ENCODE results near the gene APLP1.

Gene APLP1

GRCh38 chr19:35872180-35872579 lies 3.8 kb downstream of the APLP1 start:
- no peak overlapping the region for H3K4me3 ChIP-seq (ENCODE audit: low read depth, low read length)

GRCh38 chr19:35874392-35874930 lies 6.1 kb downstream of the APLP1 start:
- no peak overlapping the region for H3K4me3 ChIP-seq (ENCODE audit: low read depth, low read length)
- no peak for TF ChIP-seq CTCF (IDR thresholded peaks at IDR 0.05; ENCODE audit: borderline replicate concordance, insufficient read depth, low read depth, low read length)

More at GRCh38 chr19:35872180-35872579, 3.8 kb downstream of the APLP1 start:
- no peak for TF ChIP-seq CTCF (IDR thresholded peaks at IDR 0.05; ENCODE audit: borderline replicate concordance, insufficient read depth, low read depth, low read length)

- TF ChIP-seq CTCF (IDR thresholded peaks at IDR 0.05; ENCODE audit: borderline replicate concordance, insufficient read depth, low read depth, low read length), result no peak
- H3K4me3 ChIP-seq (ENCODE audit: low read depth, low read length), result no peak overlapping the region
These were observed 10.7 kb downstream of the APLP1 start for GRCh38 chr19:35879068-35879467.

- no peak overlapping the region for H3K4me3 ChIP-seq (ENCODE audit: low read depth, low read length)
- no peak for TF ChIP-seq CTCF (IDR thresholded peaks at IDR 0.05; ENCODE audit: borderline replicate concordance, insufficient read depth, low read depth, low read length)
These were observed 11.5 kb downstream of the APLP1 start for GRCh38 chr19:35879770-35880317.

- peak; percentile 32; the same call in 1 of the 2 replicates for TF ChIP-seq CTCF (IDR thresholded peaks at IDR 0.05; ENCODE audit: borderline replicate concordance, insufficient read depth, low read depth, low read length)
- no peak overlapping the region for H3K4me3 ChIP-seq (ENCODE audit: low read depth, low read length)
These were observed 13.9 kb downstream of the APLP1 start for GRCh38 chr19:35882114-35882832.

- no peak overlapping the region for H3K4me3 ChIP-seq (ENCODE audit: low read depth, low read length)
- no peak for TF ChIP-seq CTCF (IDR thresholded peaks at IDR 0.05; ENCODE audit: borderline replicate concordance, insufficient read depth, low read depth, low read length)
These were observed 15.5 kb downstream of the APLP1 start for GRCh38 chr19:35883882-35884281.
